Kidney capillary endothelial cell (primary cell): ENCODE results near the gene CCPG1.
A peak's percentile ranks its signal among the peaks of the same experiment; 100 is the strongest.
"Not testable (repeated sequence)": the region's sequence is repeated elsewhere in the genome, so short reads cannot be mapped to it uniquely, and the experiment has no call there.

Experiments
- DNase-seq: peaks from one replicate; pipeline ENCODE4 v3.0.0-alpha.2; 2018; ENCODE audit warnings: low spot score

The CCPG1 gene

GRCh38 chr15:55408012-55408928 is at the start of gene CCPG1, which contains the start of gene PIERCE2:
Gene CCPG1 (minus strand): TSS chr15:55408359. CDS start chr15:55389424, 18,935 bp downstream.
Gene PIERCE2 (plus strand): TSS chr15:55408495. CDS start chr15:55408769, 274 bp downstream.
- DNase-seq, result peak; percentile 94

- DNase-seq, result no peak
These were observed 49.4 kb upstream of the CCPG1 start for GRCh38 chr15:55457401-55458022.

DNA sequence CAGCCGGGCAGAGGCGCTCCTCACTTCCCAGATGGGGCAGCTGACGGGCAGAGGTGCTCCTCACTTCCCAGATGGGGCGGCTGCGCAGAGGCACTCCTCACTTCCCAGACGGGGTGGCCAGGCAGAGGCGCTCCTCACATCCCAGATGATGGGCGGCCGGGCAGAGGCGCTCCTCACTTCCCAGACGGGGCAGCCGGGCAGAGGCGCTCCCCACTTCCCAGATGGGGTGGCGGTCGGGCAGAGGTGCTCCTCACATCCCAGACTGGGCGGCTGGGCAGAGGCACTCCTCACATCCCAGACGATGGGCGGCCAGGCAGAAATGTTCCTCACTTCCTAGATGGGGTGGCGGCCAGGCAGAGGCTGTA is 38.9 kb upstream of the CCPG1 start:
- not testable (repeated sequence) for DNase-seq

- not testable (repeated sequence) for DNase-seq
These were observed 38.3 kb upstream of the CCPG1 start for GRCh38 chr15:55446379-55447029.

GRCh38 chr15:55445936-55446335 is 37.8 kb upstream of the CCPG1 start:
- DNase-seq, result not testable (repeated sequence)

- not testable (repeated sequence) for DNase-seq
These were observed 35.0 kb upstream of the CCPG1 start for GRCh38 chr15:55443141-55443540.

GRCh38 chr15:55434989-55435825 is 27.0 kb upstream of the CCPG1 start:
- peak; percentile 57 for DNase-seq

DNA sequence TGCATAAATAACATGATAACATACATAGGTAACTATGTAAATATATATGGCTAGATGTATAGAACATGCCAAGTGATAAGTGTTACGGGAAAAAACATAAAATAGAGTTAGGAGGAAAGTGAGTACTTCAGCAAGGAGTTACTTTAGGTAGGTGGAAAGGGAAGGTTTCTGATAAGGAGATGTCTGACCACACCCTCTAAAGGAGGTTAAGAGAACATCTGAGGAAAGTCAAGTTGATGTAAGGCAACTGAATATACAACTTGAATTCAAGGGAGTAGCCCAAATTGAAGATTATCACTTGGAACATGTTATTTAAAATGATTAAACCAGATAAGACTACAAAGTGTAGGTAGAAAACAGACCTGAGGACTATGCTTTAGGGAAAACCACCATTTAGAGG is 13.9 kb upstream of the CCPG1 start:
- DNase-seq, result no peak

DNA sequence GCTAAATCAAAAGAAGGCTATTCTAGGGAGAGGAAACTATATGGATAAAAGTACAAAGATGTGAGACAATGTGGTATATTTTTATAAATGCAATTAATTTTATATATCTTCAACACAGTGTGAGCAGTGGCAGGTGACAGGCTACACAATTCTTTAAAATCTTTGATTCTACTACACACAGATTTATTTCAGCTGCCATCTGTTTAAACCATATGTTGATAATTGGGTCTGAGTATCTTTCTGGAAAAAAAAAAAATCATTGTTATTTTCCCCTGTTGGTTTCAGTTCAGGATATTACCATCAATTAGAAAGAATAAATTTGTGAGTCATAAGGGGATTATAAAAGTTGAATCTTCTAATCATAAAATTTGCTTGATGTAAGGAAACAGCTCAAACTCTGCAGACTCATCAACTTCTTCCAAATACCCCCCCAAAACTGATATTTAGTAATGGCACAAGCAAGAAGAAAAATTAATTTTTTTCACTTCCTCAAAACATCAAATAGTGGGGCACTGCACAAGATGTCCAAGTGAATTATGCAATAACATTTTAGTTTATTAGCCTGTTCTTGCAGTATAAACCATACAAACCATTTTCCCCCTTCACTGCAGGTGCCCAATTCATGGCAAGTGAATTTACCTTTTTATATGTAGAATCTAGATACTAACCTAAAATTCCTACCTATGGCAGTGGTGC is 12.2 kb upstream of the CCPG1 start:
- DNase-seq, result no peak

- DNase-seq, result not testable (repeated sequence)
These were observed 9.5 kb upstream of the CCPG1 start for GRCh38 chr15:55417678-55418077.

DNA sequence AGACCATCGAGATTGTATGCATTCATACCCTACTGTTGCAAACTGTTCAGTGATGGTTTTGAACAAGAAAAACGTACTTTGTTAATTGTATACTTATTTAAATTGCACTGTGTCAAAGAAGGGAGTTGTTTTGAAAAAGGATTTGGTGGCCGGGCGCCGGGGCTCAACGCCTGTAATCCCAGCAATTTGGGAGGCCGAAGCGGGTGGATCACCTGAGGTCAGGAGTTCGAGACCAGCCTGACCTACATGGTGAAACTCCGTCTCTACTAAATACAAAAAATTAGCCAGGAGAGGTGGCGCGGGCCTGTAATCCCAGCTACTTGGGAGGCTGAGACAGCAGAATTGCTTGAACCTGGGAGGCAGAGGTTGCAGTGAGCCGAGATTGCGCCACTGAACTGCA is 817 bp upstream of the CCPG1 start:
- DNase-seq, result not testable (repeated sequence)

- DNase-seq, result peak; percentile 34
These were observed 604 bp downstream of the CCPG1 start for GRCh38 chr15:55407498-55408011.

DNA sequence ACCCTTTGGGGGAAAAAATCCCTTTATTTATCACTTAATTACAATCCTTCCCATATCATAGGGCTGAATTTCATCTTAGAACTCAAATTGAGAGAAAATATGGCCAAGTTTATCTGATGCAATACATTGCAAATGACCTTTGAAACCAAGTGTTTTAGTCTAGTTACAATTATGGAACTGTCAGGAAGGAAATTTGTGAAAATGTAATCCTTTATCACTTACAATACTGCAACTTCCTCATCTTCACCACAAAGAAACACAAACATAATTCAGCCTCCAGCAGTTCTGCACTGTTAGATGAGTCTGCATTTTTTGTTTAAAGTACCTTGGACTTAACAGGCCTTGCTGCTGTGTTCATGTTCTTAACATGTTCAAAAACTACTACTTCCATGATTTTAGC is 4.6 kb downstream of the CCPG1 start:
- DNase-seq, result no peak

DNA sequence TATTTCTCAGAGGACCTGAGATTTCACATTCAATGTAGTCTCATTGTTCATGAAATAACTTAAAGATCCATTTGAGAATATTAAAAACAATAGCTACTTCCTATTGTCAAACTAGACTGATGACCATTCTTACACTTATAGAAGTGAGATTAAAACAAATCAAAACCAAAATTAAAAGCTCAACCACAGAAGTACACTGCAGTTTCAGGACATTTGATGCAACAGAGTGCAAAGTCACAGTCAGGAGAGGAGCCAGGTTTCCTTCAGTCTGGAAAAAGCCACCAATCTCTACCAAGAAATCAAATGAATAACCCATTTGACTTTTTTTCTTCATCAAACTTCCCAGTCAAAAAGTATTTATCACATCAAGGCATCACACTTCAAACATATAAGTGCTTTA is 5.5 kb downstream of the CCPG1 start:
- DNase-seq, result no peak

DNA sequence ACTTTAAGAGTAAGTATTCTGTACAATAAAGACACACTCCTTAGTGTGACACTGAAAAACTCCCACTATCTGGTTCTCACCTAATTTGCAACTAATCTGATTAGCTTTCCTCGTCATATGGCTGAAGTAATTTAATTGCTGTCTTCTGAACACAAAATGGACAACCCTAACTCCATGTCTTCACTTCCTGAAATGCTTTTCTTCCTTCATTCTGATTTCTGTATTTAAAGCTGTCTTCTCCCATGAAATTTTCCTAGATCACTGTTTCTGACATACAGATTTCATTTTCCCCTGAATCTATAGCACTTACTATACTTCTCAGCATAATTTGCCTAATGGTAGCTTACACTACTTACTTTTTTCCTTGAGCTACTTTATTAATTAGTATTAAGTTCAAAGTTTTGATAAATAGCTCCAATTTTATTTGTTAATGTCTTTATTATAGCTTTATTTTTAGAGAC is 6.3 kb downstream of the CCPG1 start:
- DNase-seq, result no peak

DNA sequence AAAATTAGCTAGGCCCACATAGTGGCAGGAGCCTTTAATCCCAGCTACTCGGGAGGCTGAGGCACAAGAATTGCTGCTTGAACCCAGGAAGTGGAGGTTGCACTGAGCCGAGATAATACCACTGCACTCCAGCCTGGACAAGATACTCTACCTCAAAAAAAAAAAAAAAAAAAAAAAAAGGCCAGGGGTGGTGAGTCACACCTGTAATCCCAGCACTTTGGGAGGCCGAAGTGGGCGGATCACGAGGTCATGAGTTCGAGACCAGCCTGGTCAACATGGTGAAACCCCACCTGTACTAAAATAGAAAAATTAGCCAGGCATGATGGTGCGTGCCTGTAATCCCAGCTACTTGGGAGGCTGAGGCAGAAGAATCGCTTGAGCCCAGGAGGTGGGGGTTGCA is 8.1 kb downstream of the CCPG1 start:
- not testable (repeated sequence) for DNase-seq

- DNase-seq, result no peak
These were observed 9.9 kb downstream of the CCPG1 start for GRCh38 chr15:55398243-55398642.

- no peak for DNase-seq
These were observed 13.5 kb downstream of the CCPG1 start for GRCh38 chr15:55394694-55395093.

- peak; percentile 17 for DNase-seq
These were observed 18.9 kb downstream of the CCPG1 start for GRCh38 chr15:55389264-55389607.

- no peak for DNase-seq
These were observed 21.1 kb downstream of the CCPG1 start for GRCh38 chr15:55387027-55387426.

DNA sequence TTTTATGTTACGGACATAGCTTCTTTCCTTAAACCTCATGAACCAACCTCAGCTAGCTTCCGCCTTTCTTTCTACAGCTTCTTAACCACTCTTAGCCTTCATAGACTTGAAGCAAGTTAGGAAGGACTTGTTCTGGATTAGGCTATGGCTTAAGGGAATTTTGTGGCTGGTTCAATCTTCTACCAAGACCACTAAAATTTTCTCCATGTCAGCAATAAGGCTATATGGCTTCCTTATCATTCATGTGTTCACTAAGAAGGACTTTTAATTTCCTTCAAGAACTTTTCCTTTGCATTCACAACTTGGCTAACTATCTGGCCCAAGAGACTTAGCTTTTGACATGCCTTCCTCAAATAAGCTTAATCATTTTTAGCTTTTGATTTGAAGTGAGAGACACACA is 24.5 kb downstream of the CCPG1 start:
- DNase-seq, result no peak
